Activated CD4-positive, CD25-positive, alpha-beta regulatory T cell (primary cell): ENCODE measurements around the gene LRRC10B.

Experiments
- DNase-seq, 4 experiments: peaks; one replicate each; lab custom pipeline; 2025; lab: John Stamatoyannopoulos, UW

The LRRC10B gene

DNA sequence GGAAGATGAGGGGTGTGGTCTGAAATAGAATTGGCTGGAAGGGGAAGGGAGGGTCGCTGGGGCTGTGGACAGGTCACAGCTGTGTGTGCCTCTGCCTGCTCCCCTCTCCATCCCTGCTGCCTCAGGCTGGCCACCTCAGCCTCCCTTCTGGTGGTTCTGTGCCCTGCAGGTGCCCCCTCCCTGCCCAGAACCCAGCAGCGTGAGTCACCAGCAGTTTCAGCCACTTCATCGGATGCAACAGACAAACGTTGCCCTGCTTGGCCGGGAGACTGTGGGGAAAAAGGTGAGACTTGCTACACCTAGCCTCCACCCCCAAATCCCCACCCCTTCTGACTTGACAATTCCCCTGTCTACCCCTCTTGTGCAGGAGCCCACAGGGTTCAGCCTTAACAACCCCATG lies 21.8 kb upstream of the LRRC10B start:
- no peak for DNase-seq

DNA sequence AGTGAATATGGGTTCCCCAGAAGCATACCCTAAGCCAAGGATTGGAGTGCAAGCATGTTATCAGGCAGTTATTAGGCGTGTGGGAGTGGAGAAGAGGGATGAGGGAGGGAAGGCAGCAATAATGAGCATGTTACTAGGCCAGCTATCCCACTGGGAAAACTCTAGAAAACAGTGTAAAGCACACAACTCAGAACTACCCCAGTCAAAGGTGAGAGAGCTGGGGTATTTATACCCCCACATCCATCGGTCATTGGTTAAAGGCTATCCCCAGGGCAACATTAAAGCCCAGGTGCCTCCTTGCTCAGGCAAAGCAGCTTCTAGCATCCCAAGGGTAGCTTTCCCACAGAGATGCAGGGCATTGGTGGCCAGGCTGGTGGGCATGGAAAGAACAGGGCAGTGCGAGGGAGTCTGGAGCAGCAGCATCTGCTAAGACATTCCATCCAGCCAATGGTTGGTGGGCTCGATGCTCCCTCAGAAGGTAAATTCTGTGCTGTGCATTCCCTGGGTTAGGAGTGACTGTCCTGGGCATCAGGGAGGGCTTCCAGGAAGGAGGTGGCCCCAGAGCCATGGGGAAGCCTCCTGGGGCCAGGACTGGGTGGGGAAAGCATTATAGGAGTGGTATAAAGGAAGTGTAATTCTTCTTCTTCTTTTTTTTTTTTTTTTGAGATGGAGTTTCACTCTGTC lies 21.1 kb upstream of the LRRC10B start:
- DNase-seq = no peak

DNA sequence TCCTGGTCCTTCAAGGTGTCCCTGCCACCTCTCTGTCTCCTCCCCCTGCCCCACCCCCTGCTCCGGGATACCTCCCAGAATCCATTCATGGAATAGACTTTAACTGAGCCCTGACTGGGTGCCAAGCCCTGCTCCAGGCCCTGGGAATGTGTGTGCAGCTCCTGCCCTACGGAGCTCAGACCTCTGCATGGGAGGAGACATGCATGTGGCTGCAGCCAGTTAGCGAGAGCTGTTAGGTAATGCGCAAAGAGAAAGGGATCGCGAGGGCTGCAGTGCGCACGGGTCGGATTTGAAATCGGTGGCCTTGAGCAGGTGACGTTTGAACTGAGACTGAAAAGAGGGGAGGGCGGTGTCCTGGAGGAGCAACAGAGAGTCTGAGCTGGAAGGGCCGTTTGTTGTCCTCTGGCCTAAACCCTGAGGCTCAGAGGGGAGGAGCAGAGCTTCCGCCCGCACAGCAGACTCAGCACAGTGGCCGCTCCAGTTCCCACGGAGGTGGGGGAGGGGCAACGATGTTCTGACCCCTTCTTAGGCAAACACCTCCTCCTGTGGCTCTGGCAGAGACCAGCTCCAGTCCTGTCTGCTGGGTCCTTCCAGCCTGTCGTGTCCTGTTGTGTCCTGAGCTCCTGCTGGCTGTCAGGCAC lies 19.8 kb upstream of the LRRC10B start:
- no peak for DNase-seq

DNA sequence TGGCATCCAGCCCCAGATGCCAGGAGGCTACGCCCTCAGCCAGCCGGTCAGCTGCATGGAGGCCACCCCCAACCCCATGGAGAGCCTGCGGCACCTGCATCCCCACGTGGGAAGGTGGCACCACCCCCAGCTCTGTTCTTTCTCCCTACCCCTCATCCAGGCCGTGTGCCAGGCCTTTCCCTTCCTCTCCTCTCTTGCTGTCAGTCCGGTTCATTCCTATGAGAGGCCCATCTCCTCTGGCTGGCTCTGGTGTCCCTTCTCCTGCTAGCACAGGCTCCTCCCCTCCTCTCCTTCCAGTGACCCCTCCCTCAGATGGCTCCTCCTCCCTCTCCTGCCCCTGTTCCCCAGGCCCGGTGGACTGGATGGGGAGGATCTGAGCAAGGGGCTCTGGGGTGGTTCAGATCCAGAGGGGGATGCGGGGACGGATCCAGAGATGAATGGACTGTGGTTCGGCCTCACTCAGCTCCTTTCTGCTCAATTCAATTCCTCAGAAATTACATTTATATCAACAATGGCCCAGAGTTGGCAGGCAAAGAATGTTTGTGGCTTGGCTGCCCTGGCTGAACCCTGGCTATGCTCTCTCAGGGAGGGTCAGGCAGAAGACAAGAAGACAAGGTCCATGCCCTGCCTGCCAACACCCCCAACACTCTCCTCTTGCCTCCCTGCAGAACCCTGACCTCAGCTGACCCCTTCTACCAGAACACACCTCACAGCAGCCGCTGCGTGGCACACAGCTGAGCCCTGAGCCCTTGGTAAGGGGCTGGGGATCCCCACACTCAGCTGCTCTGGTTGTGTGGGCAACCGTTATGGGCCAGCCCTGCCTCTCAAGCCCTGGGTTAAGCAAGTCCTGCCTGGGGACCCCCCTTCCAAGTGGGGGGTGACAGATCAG lies 18.5 kb upstream of the LRRC10B start:
- no peak for DNase-seq

DNA sequence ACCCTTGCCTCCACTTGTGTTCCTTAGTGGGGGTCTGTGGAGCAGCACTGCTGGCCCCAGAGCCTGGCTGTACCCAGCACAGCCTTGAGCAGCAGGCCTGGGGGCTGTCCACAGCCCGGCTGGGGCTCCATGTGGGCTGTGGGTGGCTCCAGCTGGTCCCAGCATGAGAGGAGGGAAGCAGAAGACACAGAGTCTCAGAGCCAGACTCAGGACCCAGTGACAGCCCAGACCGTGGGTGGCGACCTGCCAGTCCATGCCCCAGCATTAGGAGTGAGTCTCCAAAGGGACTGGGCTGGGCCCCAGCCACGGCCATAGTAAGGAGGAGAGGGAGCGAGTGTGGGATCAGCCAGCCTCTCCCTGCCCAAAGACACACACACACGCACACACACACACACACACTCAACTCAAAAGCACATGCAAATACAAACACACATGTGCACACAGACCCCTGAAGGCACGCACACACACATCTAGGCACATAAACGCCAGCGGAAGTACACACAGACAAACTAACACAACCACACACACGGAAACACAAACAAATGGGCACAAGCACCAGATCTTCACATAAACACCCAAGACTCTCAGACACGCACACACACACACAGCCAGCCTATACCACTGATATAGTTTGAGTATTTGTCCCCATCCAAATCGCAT lies 16.7 kb upstream of the LRRC10B start:
- DNase-seq = no peak

DNA sequence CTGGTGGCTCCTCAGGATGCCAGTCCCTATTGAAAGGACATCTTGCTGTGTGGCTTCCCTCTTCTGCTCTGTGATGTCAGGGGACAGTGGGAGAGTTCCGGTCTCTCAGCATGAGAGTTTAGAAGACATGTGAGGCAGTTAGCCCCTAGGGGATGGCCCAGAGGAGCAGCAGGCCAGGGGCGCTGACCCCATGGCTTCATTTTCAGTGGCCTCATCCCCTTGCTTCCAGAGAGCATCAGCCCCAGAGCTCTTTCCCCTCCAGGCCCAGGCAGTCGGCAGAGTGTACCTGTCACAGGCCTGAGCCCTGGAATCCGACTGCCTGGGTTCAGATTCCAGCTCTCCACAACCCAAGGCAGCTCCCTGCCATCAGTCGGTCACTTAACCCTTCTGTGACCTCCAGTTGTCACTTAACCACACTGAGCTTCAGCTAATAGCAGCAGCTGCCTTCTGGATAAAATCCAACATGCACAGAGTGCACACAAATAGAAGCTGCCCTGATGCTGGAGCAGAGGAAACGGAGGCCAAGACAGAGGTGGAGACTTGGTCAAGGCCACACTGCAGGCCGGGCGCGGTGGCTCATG lies 14.1 kb upstream of the LRRC10B start:
- DNase-seq = no peak

DNA sequence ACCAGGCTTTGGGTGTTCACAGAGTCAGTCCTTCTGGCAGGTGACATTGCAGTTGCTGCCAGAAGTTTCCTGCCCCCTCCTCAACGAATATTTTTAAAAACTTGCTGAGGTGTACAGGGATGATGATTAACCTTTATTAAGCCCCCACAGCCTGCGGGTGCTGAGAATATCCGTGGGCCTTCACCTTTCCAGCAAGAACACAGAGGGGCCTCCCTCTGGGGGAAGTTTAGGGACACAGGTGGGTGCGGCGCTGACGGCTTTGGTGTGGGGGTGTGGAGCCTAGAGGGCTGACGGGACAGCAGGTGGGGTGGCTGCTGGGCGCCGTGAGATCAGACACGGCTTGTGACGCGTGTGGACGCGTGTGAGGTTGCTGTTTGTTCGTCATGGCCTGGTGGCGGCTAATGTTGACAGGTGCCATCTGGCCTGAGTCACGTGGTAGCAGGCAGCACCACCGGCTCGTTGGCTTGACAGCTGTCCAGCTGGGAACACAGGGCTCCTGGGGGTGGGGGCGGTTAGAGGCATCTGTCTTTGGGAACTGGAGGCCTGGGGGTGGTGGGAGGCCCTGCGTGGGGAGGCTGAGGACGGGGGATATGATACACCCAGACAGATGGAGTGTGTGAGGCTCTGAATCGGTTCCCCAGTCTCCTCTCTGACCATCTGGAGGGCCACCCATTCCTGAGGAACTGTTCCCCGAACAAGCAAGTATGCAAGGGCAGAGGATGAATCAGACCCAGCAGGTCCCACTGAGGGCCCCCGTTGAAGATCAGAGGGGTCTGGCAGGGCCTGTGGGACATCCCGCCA lies 12.5 kb upstream of the LRRC10B start:
- DNase-seq = no peak

DNA sequence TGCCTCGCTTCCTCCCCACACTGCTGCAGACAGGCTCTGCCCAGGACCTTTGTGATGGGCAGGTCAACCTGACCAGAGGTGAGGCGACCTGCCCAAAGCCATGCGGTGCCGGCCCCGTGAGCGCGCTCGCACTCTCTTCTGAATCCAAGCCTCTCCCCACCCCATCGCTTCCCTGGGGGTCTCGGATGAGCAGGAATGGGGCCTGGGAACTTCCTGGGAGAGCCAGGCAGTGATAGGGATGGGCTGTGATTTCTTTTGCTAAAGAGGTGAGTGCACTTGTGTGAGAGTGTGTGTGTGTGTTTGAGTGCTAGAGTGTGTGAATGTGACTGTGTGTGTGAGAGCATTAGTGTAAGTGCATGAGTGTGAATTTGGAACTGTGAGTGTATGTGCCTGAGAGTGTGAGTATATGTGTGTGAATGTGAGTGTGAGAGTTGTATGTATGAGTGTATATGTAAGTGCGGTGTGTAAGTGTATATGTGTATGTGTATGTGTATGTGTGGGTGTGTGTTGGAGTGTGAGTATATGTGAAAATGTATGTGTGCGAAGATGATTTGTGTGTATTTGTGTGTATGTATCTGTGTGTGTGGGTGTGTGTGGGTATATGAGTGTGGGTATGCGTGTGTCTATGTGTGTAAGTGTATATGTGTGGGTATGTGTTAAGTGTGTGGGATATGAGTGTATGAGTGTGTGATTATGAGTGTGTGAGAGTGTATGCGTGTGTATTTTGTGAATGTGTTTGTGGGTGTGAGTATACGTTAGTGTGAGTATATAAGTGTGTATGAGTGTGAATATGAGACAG lies 11.7 kb upstream of the LRRC10B start:
- DNase-seq = no peak

DNA sequence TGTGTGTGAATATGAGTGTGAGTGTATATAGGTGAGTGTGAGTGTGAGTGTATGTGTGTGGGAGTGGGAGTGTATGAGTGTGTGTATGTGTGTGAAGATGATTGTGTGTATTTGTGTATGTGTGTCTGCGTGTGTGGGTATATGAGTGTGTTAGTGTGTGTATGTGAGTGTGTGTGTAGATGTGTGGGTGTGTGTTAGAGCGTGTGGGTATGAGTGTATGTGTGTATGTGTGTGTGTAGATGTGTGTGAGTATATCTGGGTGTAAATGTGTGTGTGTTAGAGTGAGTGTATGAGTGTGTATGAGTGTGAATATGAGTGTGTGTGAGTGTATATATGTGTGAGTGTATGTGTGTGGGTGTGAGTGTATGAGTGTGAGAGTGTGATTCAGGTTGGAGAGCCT lies 11.1 kb upstream of the LRRC10B start:
- no peak for DNase-seq

DNA sequence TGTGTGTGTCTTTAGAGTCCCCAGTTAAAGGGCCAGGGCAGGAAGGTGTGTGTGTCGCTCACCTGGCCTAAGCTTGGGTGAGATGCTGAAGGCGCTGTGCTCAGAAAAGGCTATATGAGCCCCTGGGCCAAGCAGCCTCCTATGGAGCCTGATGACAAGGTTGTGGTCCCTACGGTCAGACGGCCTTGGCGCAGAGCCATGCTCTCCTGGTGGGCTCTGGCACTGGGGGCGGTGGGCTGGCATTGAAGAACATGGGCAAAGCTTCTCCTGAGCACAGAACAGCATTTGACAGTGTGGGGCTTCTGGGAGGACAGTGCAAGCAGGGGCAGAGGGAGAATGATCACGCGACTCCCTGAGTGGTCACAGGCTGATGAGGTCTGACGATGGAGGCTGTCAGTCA lies 10.7 kb upstream of the LRRC10B start:
- no peak for DNase-seq

DNA sequence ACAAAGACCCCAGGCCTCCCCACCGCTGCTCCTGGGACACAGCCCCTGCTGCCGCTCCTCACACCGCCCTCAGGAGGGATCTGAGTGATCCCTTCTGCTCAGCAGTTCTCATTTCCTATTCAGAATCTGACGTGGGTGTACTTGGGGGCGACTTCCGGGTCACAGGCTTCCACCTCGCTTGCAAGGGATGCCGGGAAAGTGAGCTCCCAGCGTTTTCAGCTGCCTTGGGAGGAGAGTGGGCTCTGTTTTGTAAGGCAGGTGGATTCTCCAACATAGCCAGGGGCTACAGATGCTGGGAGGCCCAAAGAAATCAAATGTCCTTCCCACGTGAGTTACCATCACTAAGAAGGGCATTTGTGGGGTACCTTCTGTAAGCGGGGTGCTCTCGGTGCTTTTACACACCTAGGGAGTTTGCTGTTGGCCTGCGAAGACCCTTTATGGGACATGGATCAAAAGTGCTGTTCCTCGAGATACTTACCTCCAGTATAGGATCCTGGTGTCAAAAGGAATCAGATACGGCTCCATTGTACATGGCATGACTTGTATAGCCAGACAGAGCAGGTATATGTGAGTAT lies 9.7 kb upstream of the LRRC10B start:
- no peak for DNase-seq

DNA sequence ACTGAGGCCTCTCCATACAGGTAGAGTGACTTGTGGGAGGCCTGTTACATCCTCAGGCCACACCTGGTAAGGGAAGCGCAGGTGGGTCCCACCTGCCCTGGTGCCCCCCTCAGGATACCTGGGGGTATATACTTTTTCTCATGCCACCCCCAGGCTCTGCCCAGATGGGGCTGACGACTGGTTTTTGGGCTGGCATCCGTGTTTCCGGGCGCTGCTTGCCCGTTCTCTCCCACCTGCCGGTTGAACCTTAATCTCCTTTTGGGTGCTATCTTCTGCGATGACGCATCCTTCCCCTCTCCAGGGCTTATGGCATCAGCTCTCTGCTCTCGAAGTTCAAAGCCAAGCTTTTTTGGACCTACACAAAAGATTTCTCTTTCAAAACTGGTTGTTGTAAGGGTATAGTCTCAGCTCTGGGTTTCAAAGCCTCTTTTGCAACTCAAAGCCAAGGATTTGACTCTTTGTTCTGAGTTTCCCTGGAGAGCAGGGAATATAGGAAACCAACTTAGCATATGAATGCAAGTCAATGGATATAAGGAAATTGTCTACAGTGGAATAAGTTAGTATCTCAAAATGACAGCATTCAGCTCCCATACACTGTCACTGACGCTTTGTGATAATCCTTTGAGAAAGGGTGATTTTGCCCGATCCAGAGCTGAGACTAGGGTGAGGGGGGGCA lies 8.6 kb upstream of the LRRC10B start:
- DNase-seq = no peak

DNA sequence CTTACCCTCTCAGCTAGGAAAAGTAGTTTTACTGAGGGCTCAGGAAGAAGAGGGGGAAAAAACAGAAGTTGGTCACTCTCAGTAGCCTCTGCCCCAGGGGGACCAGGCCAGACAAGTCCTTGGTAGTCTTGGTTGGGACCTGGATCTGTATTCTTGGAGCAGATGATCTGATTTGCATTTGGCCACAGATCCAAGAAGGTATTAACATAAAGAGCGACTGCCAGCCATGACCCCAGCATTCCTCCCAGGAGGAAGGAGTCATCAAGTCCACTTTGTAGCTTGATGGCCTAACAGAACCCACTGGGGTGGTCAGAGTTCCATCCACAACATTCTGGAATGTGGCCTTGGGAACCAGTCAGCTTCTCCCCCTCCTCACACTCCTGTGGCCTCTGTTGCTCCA lies 6.0 kb upstream of the LRRC10B start:
- no peak for DNase-seq

DNA sequence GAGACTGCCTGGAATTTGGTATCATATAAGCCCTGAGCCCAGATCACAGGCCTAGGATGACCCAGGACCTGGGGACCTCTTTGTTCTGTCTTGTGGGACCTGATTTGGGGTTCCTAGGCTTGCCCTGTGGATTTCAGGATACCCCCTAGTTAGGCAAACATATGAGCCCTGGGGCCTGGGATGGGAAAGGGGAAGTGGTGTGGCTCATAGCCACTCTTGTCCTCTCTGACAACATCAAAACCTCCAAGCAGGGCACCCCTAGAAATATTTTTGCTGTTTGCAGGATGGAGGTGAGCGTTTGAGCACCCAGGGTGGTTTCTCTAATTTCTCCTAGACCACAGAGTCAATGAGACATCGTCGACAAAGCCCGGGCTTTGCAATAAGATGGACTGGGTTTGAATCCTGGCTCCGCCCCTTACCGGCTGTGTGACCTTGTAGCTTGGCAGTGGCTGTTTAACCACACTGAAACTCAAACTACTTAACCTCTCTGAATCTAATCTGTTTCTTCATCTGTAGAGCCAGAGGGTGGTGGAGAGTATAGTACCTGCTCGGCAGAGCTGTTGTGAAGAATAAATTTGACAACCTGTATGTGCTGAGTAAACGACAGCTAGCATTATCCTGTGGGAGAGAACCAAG lies 5.3 kb upstream of the LRRC10B start:
- DNase-seq = no peak

DNA sequence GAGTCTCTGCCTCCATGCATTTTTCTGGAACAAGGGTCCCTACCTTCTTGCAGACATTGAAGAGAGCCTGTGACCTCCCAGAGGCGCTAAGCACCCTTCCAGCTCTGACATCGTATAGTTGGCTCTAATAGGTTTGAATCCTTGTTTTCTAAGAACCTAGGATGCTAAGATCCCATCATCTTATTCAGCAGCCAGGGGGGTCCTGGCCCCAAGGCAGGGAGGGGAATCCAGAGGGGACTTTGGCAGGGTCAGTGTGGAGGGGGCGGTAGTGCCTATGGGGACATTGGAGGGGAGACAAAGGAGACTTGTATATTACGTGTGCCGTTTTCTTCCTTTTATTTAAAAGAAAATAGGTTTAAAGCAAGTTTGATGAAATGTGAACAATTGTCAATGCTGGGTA lies 3.4 kb upstream of the LRRC10B start:
- no peak for DNase-seq

DNA sequence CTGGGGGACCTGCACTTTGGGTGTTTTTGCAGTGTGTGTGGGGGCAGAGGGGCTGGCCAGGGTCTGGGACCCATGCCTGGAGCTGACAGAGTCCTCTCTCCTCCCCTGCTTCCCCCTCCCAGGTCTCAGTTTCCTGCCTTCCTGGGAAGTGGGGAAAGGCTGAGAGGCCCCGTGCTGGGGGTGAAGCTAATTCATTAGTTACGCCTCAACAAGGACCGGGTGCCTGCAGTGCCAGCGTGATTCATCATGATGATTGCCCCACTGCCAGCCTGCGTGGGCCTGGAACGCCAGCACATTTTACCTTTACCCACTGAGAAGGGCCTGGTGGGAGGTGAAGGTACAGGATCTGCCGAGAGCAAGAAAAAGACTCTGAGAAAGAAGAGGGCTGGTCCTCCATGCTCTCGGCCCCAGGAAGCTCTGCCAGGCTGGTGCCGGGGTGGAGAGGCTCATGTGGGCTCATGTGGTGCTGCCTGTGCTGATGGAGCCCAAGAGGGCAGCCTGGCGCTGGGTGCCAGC lies 2.9 kb upstream of the LRRC10B start:
- DNase-seq = no peak

DNA sequence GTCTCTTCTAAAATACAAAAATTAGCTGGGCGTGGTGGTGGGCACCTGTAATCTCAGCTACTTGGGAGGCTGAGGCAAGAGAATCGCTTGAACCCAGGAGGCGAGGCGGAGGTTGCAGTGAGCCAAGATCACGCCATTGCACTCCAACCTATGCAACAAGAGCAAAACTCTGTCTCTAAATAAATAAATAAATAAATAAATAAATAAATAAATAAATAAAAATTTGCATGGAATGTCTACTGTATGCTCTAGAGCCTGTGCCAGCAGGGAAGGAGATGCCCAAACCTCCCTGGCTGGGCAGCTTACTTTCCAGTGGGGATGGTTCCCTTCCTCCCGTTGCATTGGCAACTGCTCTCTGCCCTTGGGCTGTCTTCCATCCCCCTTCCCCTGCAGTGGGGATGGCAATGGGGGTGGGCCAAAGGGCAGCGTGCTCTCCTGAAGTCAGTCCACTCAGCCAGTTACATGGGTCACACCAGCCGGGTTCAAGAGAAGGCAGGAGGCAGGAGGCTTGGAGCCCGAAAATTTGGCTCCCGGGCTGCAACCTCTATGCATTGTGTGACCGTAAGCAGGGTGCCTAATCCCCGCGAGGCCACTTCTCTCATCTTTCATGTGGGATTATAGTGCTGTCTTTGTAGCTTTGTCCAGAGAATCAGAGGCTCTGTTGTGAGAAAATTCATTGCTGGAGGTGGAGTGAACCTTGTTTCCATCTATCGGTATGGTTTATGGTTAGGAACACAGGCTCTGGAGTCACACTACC lies 1.4 kb upstream of the LRRC10B start:
- DNase-seq = no peak
